WI38 (cell line): Measurements from ENCODE around the gene SLA2.
A peak's percentile ranks its signal among the peaks of the same experiment; 100 is the strongest.
"Not testable (repeated sequence)": the region's sequence is repeated elsewhere in the genome, so short reads cannot be mapped to it uniquely, and the experiment has no call there.

Experiments used
- H3K4me3 ChIP-seq: 2 replicates; pipeline ENCODE4 v1.5.1; 2011; ENCODE audit warnings: low read depth, mild to moderate bottlenecking, control low read depth, low read length
- TF ChIP-seq, protein P1 (sequence below): IDR thresholded peaks from 2 replicates; pipeline ENCODE4 v1.5.1; 2012; ENCODE audit warnings: low read depth, mild to moderate bottlenecking, control low read depth, low read length

The SLA2 gene

DNA sequence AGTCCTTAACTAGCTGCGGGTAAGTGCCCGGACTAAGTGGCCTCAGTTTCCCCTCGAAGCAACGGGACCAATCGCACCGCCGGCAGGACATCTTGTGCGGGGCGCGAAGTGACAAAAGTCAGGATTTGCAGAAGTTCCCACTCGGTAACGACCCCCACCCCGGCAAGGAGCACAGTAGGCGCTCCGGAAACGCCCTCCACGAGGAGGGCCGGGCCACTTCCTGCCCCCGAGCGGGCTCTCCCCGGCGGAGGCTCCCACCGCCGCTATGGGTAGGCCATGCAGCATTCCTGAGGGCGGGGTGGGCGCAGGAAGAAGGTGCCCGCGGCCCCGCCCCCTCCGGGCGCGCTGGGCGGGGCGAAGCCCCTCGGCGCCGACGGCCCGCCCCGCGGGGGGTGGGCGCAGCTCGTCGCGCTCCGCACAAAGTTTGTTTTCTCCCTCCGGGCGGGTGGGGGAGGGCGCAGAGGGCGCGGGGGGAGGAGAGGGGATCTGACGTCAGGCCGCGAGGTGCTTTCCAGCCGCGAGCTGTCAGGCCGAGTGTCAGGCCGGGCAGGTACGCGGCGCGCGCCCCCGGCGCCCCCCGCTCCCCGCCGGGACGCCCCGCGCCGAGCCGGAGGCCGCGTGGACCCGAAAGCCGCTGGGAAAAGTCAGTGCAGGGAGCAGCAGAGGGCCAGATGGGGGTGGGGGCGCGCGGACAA, 72.7 kb downstream of the SLA2 start, which contains the start of gene TGIF2:
Gene TGIF2 (plus strand): TSS at position 495 of the 695 bp plus-strand sequence. CDS start 5,178 bp downstream, outside the sequence.
- peak within 1 kb of the TSS; percentile 78 for H3K4me3 ChIP-seq

DNA sequence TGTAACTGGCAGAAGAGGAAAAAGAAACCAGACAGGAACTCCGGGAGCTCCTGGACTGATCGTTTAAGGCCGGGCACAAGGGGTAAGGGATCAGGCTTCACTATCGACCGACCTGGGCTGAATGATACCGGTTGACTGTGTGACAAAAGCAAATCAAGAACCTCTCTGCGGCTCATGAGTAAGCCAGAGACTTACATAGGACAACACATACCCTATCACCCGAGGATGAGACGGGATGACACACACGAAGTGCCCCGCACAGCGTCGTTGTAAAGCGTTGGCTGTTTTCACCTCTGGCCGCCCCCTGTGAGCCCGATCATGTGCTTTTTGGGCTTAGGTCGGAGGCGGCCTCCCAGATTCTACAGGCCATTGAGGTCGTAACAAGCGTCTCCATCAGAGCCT, 73.3 kb downstream of the SLA2 start:
- TF ChIP-seq, protein P1, sequence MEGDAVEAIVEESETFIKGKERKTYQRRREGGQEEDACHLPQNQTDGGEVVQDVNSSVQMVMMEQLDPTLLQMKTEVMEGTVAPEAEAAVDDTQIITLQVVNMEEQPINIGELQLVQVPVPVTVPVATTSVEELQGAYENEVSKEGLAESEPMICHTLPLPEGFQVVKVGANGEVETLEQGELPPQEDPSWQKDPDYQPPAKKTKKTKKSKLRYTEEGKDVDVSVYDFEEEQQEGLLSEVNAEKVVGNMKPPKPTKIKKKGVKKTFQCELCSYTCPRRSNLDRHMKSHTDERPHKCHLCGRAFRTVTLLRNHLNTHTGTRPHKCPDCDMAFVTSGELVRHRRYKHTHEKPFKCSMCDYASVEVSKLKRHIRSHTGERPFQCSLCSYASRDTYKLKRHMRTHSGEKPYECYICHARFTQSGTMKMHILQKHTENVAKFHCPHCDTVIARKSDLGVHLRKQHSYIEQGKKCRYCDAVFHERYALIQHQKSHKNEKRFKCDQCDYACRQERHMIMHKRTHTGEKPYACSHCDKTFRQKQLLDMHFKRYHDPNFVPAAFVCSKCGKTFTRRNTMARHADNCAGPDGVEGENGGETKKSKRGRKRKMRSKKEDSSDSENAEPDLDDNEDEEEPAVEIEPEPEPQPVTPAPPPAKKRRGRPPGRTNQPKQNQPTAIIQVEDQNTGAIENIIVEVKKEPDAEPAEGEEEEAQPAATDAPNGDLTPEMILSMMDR: no peak
- H3K4me3 ChIP-seq: peak overlapping the region; percentile 26

More for the DNA sequence above, 72.7 kb downstream of the SLA2 start, which contains the start of gene TGIF2:
- TF ChIP-seq, protein P1: no peak

DNA sequence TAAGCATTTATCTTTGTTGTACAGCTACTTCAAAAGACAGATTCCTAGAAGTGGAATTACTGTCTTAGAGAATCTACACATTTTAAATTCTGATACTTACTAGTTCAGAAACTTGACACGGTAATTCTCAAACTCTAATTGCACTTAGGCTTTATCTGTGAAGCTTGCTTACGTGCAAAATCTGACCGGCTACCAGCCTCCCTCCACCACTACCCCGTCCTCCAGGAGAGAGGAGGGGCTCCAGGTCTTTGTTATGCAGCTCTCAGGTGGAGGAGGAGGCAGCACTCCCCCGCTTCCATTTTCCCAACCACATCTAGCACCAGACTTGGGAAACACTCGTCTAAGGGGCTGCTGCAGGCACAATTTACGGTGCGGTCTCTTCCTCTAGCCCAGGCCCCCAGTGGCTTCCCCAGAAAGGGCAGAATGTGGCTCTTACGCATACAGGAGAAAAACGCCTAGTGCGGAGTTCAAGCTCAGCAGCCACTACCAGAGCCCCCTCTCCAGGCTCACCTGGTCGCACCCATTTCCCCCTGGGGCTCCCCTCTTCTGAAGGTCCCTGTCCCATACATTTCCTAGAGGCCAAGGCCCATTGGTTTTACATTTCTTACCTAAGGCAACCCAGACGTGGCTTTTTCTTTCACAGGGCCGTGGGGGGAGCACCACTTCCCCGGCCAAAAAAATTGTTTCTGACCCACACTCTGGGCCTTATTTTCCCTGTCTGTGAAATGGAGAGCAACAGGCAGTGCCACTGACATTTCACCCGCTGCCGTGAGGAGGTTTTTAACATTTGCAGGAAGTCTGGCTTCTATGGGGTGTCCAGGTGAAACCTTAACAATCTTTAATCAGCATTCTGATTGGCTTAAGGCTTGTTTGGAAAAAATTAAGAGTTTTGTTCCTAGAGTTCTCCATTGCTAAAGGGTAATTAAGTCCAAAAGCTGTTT, 74.2 kb downstream of the SLA2 start:
- TF ChIP-seq, protein P1: no peak
- no peak overlapping the region for H3K4me3 ChIP-seq

DNA sequence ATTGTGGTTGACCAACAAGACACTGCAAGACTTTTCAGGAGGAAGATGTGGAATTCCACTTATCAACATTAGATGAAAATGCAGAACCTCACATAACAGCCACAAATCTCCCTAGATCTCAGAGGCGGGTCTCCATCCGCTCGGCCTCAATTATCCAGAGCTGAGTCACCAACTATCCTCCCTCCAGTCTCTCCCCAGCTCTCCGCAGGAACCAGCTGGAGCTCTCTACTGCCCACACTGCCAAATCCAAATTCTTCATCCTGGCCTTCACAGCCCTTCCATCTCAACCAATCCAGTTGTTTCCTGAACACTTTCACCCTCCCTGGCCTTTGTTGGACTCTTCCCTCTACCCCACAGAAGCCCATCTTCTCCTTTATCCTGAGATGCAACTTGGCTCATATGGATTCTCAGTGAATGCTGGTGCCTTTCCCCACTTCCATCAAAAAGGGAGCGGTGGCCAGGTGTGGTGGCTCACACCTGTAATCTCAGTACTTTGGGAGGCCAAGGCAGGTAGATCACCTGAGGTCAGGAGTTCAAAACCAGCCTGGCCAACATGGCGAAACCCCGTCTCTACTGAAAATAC, 76.1 kb downstream of the SLA2 start:
- no peak overlapping the region for H3K4me3 ChIP-seq

DNA sequence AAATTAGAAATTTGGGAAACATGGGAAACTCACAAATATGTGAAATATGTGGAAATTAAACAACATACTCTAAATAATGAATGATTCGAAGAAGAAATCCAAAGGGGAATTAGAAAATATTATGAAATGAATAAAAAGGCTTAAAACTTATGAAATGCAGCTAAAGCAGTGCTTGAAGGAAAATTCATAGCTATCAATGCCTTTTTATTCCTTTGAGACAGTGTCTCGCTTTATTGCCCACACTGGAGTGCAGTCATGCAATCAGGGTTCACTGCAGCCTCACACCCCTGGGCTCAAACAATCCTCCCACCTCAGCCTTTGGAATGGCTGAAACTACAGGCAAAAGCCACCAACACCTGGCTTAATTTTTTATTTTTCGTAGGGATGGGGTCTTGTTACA, 80.5 kb downstream of the SLA2 start:
- TF ChIP-seq, protein P1: no peak

More for the DNA sequence above, 76.1 kb downstream of the SLA2 start:
- TF ChIP-seq, protein P1: no peak

DNA sequence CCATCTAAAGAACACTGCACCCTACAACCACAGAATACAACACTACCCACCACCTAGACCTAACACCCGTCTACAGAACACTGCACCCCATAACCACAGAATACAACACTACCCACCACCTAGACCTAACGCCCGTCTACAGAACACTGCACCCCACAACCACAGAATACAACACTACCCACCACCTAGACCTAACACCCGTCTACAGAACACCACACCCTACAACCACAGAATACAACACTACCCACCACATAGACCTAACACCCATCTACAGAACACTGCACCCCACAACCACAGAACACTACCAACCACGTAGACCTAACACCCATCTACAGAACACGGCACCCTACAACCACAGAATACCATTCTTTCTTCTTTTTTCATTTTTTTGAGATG, 81.3 kb downstream of the SLA2 start:
- not testable (repeated sequence) for H3K4me3 ChIP-seq

More for the DNA sequence above, 80.5 kb downstream of the SLA2 start:
- H3K4me3 ChIP-seq: no peak overlapping the region

DNA sequence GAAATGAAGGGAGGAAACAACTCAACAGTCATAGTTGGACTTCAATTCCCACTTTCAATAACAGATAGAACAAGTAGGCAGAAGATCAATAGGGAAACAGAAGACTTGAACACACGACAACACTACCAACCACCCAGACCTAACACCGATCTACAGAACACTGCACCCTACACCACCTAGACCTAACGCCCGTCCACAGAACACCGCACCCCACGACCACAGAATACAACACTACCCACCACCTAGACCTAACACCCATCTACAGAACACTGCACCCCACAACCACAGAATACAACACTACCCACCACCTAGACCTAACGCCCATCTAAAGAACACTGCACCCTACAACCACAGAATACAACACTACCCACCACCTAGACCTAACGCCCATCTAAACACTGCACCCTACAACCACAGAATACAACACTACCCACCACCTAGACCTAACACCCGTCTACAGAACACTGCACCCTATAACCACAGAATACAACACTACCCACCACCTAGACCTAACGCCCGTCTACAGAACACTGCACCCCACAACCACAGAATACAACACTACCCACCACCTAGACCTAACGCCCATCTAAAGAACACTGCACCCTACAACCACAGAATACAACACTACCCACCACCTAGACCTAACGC, 81.8 kb downstream of the SLA2 start:
- H3K4me3 ChIP-seq: not testable (repeated sequence)

DNA sequence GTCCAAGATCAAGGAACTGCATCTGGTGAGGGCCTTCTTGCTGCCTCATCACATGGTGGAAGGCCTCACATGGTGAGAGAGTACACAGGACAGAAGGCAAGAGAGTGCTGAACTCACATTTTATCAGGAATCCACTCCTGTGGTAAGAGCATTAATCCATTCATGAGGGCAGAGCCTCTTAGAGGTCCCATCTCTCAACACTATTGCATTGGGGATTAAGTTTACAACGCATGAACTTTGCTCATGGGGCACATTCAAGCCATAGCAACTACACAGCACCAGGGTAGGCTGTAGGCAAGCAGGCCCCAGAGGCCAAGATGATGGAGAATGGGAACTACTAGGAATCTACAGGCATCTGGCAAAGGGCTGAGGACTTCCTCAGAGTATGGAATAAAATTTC, 82.6 kb downstream of the SLA2 start:
- H3K4me3 ChIP-seq: no peak overlapping the region
- TF ChIP-seq, protein P1: no peak
